HepG2 (cell line): ENCODE measurements around the gene SLC34A3. TPM values are rescaled to one million over a fixed set of nuclear protein-coding genes. Genes with fewer than 3 reads are reported as not detected.

Source experiments
- AGO1 ChIP-seq: fragments of 200-400 bp; formaldehyde crosslinking; IDR thresholded peaks from 2 replicates; pipeline ENCODE4 v1.6.1; 2017; ENCODE audit warnings: mild to moderate bottlenecking, low read depth, low read length, moderate library complexity; ENCODE audit not compliant: poor library complexity, severe bottlenecking
- CBX5 ChIP-seq: sonication (generic); formaldehyde crosslinking; IDR thresholded peaks from 2 replicates; pipeline ENCODE4 v1.4.0; 2020; ENCODE audit warnings: missing genetic modification reagents, borderline replicate concordance
- DRAP1 ChIP-seq: IDR thresholded peaks from 2 replicates; pipeline ENCODE4 v1.6.1; 2016; ENCODE audit warnings: missing genetic modification reagents, missing compliant biosample characterization
- ERF ChIP-seq: IDR thresholded peaks from 2 replicates; pipeline ENCODE4 v1.6.1; 2018; ENCODE audit warnings: missing biosample characterization, missing genetic modification reagents
- GTF2F1 ChIP-seq: fragments of 150-350 bp; IDR thresholded peaks from 2 replicates; pipeline ENCODE4 v1.6.1; 2014; ENCODE audit warnings: low read length
- KAT8 ChIP-seq: IDR thresholded peaks from 2 replicates; pipeline ENCODE4 v1.6.1; 2016; ENCODE audit warnings: missing genetic modification reagents, missing compliant biosample characterization
- KLF12 ChIP-seq: sonication (generic); formaldehyde crosslinking; IDR thresholded peaks from 2 replicates; pipeline ENCODE4 v1.4.0; 2020; ENCODE audit warnings: missing genetic modification reagents, borderline replicate concordance
- LCORL ChIP-seq, 2 experiments: fragments of 450-650 bp in 1 of 2; sonication (generic) in 1 of 2; formaldehyde crosslinking in 1 of 2; IDR thresholded peaks; 2 replicates each; pipeline versions ENCODE4 v1.5.0 to v1.6.1; 2017 to 2020; ENCODE audit warnings: antibody characterized with exemption in 1 of 2, missing genetic modification reagents in 1 of 2
- MXI1 ChIP-seq: IDR thresholded peaks from 3 replicates; pipeline ENCODE4 v1.6.1; 2012; ENCODE audit warnings: low read depth, low read length, inconsistent platforms, borderline replicate concordance
- NFKB2 ChIP-seq: sonication (generic); formaldehyde crosslinking; IDR thresholded peaks from 2 replicates; pipeline ENCODE4 v1.4.0; 2020; ENCODE audit warnings: missing genetic modification reagents, borderline replicate concordance
- NR0B2 ChIP-seq: sonication (generic); formaldehyde crosslinking; IDR thresholded peaks from 2 replicates; pipeline ENCODE4 v1.4.0; 2020; ENCODE audit warnings: mild to moderate bottlenecking, missing genetic modification reagents
- PITX1 ChIP-seq: sonication (generic); formaldehyde crosslinking; IDR thresholded peaks from 2 replicates; pipeline ENCODE4 v1.5.1; 2020; ENCODE audit warnings: mild to moderate bottlenecking, missing genetic modification reagents
- SNAPC4 ChIP-seq: sonication (generic); formaldehyde crosslinking; IDR thresholded peaks from 2 replicates; pipeline ENCODE4 v1.4.0; 2020; ENCODE audit warnings: mild to moderate bottlenecking, missing genetic modification reagents
- TGIF2 ChIP-seq: IDR thresholded peaks from 2 replicates; pipeline ENCODE4 v1.6.1; 2016; ENCODE audit warnings: control low read depth, missing compliant biosample characterization
- YEATS2 ChIP-seq: sonication (generic); formaldehyde crosslinking; IDR thresholded peaks from 2 replicates; pipeline ENCODE4 v1.4.0; 2020; ENCODE audit warnings: missing genetic modification reagents, borderline replicate concordance
- ZNF17 ChIP-seq: sonication (generic); formaldehyde crosslinking; IDR thresholded peaks from 2 replicates; pipeline ENCODE4 v1.5.0; 2020; ENCODE audit warnings: mild to moderate bottlenecking, missing genetic modification reagents
- ZNF441 ChIP-seq: sonication (generic); formaldehyde crosslinking; IDR thresholded peaks from 2 replicates; pipeline ENCODE4 v1.7.0; 2021; ENCODE audit warnings: missing genetic modification reagents, borderline replicate concordance
- ZNF574 ChIP-seq: sonication (generic); formaldehyde crosslinking; IDR thresholded peaks from 2 replicates; pipeline ENCODE4 v1.4.0; 2020; ENCODE audit warnings: missing genetic modification reagents
- ZNF639 ChIP-seq: conservative IDR thresholded peaks from 2 replicates; pipeline ENCODE4 v1.6.1; 2018; ENCODE audit warnings: missing genetic modification reagents
- polyA plus RNA-seq, 8 experiments: library from polyadenylated mRNA; depleted of rRNA in 3 of 8; stranded (reverse) in 7 of 8; unstranded in 1 of 8; fragments of >200 nt; fragmentation: Illumina TruSeq in 4 of 8; extraction: Trizol in 4 of 8; gene quantifications; 2 replicates each; pipeline versions ENCODE4 v1.2.1 to v1.2.3, GENCODE V29; 2011 to 2016; ENCODE audit warnings: low read depth in 4 of 8, missing spikeins in 1 of 8, mixed read lengths in 1 of 8; ENCODE audit not compliant: insufficient read depth in 1 of 8
- total RNA-seq, 5 experiments: library from RNA; depleted of rRNA; stranded (reverse); fragments of >200 nt; fragmentation: Illumina TruSeq; extraction: Trizol; gene quantifications; 2 replicates each; pipeline ENCODE4 v1.2.3, GENCODE V29; 2016; ENCODE audit warnings: low read depth in 1 of 5

SLC34A3 gene
- total and polyA plus RNA-seq, 2 of the 13 experiments (the other 11 are each of a cell fraction or from before 2014, with no cell fraction given): 0.07 to 1.0 TPM

- peak; percentile 9; the same call in 1 of the 2 replicates for TF ChIP-seq ZNF574 (CRISPR knock-in tag)
- 0 out of 2 replicates have a peak, but pooled peaks have one; percentile 10 for TF ChIP-seq ERF (CRISPR knock-in tag)
- no peak for TF ChIP-seq YEATS2 (CRISPR knock-in tag)
- TF ChIP-seq GTF2F1: 0 out of 2 replicates have a peak, but pooled peaks have one; percentile 21
- TF ChIP-seq CBX5 (CRISPR knock-in tag): no peak
- no peak for TF ChIP-seq SNAPC4 (CRISPR knock-in tag)
- TF ChIP-seq ZNF639 (CRISPR knock-in tag): no peak
- TF ChIP-seq NR0B2 (CRISPR knock-in tag): no peak
- TF ChIP-seq NFKB2: 0 out of 2 replicates have a peak, but pooled peaks have one; percentile 25
- no peak for TF ChIP-seq LCORL (IDR thresholded peaks at IDR 0.05)
- TF ChIP-seq LCORL (CRISPR knock-in tag; IDR thresholded peaks at IDR 0.05): no peak
- peak; percentile 96 for TF ChIP-seq AGO1
- TF ChIP-seq TGIF2 (CRISPR knock-in tag): no peak
- no peak for TF ChIP-seq ZNF17
- TF ChIP-seq PITX1 (CRISPR knock-in tag): no peak
- TF ChIP-seq DRAP1: no peak
- TF ChIP-seq KLF12 (CRISPR knock-in tag): no peak
- no peak for TF ChIP-seq KAT8 (CRISPR knock-in tag)
- no peak for TF ChIP-seq ZNF441 (CRISPR knock-in tag)
- TF ChIP-seq MXI1: no peak
Observed at GRCh38 chr9:137243626-137244485, 13.2 kb downstream of the SLC34A3 start (continued).
